Bronchial smooth muscle cell (primary cell): ENCODE measurements around the gene FAM9C. TPM values are rescaled to one million over a fixed set of nuclear protein-coding genes. Genes with fewer than 3 reads are reported as not detected.

Experiments
- total RNA-seq: library from RNA; depleted of rRNA; stranded (reverse); fragments of >200 nt; gene quantifications from 2 replicates; pipeline ENCODE4 v1.2.1, GENCODE V29; 2014

The FAM9C gene
- under 0.01 and 0.16 TPM in 2 replicates for total RNA-seq

GRCh38 chrX:13044441-13044840 is at the start of gene FAM9C:
FAM9C (minus strand) TSS chrX:13044620; CDS start chrX:13043789, 831 bp downstream.

Other genes starting within 250 kb of the FAM9C start
- not detected in 2 replicates for gene TLR7, start 177.5 kb downstream of the FAM9C start, total RNA-seq
- not detected in 2 replicates for gene TLR8, start 138.0 kb downstream of the FAM9C start, total RNA-seq
- gene TMSB4X, start 69.5 kb downstream of the FAM9C start, total RNA-seq: 8,117 and 13,209 TPM in 2 replicates